ENCODE measurements around the gene COL28A1. TPM values are rescaled to one million over a fixed set of nuclear protein-coding genes. Genes with fewer than 3 reads are reported as not detected.
"Not testable (repeated sequence)": the region's sequence is repeated elsewhere in the genome, so short reads cannot be mapped to it uniquely, and the experiment has no call there.

The COL28A1 gene
- total RNA-seq, 1 donor from 2014 or later = not detected

- no peak for DNase-seq (ENCODE audit: low spot score)
Observed at GRCh38 chr7:7475601-7476000, 60.1 kb downstream of the COL28A1 start.

- no peak for DNase-seq (ENCODE audit: low spot score)
Observed at GRCh38 chr7:7474436-7474835, 61.2 kb downstream of the COL28A1 start.

- not testable (repeated sequence) for DNase-seq (ENCODE audit: low spot score)
Observed at GRCh38 chr7:7464991-7465765, 70.5 kb downstream of the COL28A1 start.

GRCh38 chr7:7454000-7454399 lies 81.7 kb downstream of the COL28A1 start:
- no peak for DNase-seq (ENCODE audit: low spot score)

GRCh38 chr7:7452652-7453051 lies 83.0 kb downstream of the COL28A1 start:
- DNase-seq (ENCODE audit: low spot score) = no peak

GRCh38 chr7:7452119-7452518 lies 83.6 kb downstream of the COL28A1 start:
- DNase-seq (ENCODE audit: low spot score) = no peak

GRCh38 chr7:7449055-7449454 lies 86.6 kb downstream of the COL28A1 start:
- DNase-seq (ENCODE audit: low spot score) = no peak

- no peak for DNase-seq (ENCODE audit: low spot score)
Observed at GRCh38 chr7:7446616-7447015, 89.1 kb downstream of the COL28A1 start.

- peak; percentile 9 for DNase-seq (ENCODE audit: low spot score)
Observed at GRCh38 chr7:7443806-7444350, 91.8 kb downstream of the COL28A1 start.

- no peak for DNase-seq (ENCODE audit: low spot score)
Observed at GRCh38 chr7:7439564-7439963, 96.1 kb downstream of the COL28A1 start.

GRCh38 chr7:7438851-7439250 lies 96.8 kb downstream of the COL28A1 start:
- DNase-seq (ENCODE audit: low spot score) = no peak

GRCh38 chr7:7435978-7436377 lies 99.7 kb downstream of the COL28A1 start:
- DNase-seq (ENCODE audit: low spot score) = no peak

GRCh38 chr7:7434329-7434728 lies 101.3 kb downstream of the COL28A1 start:
- no peak for DNase-seq (ENCODE audit: low spot score)

- no peak for DNase-seq (ENCODE audit: low spot score)
Observed at GRCh38 chr7:7433811-7434210, 101.9 kb downstream of the COL28A1 start.

GRCh38 chr7:7432979-7433378 lies 102.7 kb downstream of the COL28A1 start:
- DNase-seq (ENCODE audit: low spot score) = no peak

GRCh38 chr7:7428806-7429205 lies 106.9 kb downstream of the COL28A1 start:
- DNase-seq (ENCODE audit: low spot score) = no peak

- no peak for DNase-seq (ENCODE audit: low spot score)
Observed at GRCh38 chr7:7427363-7427762, 108.3 kb downstream of the COL28A1 start.

- DNase-seq (ENCODE audit: low spot score) = no peak
Observed at GRCh38 chr7:7426676-7427075, 109.0 kb downstream of the COL28A1 start.

- DNase-seq (ENCODE audit: low spot score) = no peak
Observed at GRCh38 chr7:7425321-7425720, 110.4 kb downstream of the COL28A1 start.

- peak; percentile 66 for DNase-seq (ENCODE audit: low spot score)
Observed at GRCh38 chr7:7424151-7424873, 111.4 kb downstream of the COL28A1 start.

GRCh38 chr7:7422641-7423040 lies 113.0 kb downstream of the COL28A1 start:
- DNase-seq (ENCODE audit: low spot score) = no peak

GRCh38 chr7:7421826-7422225 lies 113.8 kb downstream of the COL28A1 start:
- DNase-seq (ENCODE audit: low spot score) = no peak

GRCh38 chr7:7418997-7419396 lies 116.7 kb downstream of the COL28A1 start:
- DNase-seq (ENCODE audit: low spot score) = no peak

All from umbilical cord (tissue), 2 donors.